GM19395 (cell line): Measurements from ENCODE around the gene NR5A1.

Experiments
- ATAC-seq: cut with Tn5 transposase; IDR thresholded peaks from one replicate; pipeline ENCODE4 v1.9.1; 2021; ENCODE audit warnings: mild to moderate bottlenecking, moderate library complexity; ENCODE audit not compliant: unreplicated experiment

Gene NR5A1

DNA sequence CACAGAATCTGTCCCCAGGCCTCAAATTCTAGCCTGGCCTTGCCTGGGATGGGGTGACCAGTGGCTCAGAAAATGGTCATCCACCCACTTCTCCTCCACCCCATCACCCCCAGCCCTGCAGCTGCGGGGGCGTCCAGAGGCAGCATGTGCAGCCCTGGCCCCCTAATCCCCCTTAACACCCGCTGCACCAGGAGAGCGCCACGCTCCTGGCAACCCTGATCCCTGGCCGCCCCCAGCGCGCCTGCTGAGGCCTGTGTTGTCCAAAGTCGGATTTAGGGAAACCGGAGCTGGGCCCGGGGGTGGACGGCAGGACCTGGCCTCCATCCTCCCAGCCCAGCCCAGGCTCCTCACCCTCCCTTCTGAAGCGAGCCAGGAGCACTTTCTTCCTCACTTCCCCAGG, 22.0 kb downstream of the NR5A1 start:
- ATAC-seq: no peak

DNA sequence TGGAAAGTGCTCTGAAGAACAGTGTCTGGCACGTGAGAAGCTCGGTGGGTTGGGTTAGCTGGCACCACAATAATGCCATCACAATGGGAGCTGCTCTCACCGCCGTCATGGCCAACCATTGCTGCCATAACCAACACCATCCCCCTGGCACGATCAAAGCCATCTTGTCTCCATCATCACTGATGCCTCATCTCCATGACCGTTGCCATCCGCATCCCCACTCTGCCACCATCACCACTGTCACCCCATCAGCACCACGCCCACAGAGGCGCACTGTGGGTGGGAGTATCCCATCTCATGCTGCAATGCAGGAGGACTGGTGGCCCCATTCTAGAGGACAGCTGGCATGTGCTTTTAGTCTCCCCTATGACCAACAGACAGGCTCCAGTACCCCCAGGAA, 23.7 kb downstream of the NR5A1 start:
- ATAC-seq: no peak

DNA sequence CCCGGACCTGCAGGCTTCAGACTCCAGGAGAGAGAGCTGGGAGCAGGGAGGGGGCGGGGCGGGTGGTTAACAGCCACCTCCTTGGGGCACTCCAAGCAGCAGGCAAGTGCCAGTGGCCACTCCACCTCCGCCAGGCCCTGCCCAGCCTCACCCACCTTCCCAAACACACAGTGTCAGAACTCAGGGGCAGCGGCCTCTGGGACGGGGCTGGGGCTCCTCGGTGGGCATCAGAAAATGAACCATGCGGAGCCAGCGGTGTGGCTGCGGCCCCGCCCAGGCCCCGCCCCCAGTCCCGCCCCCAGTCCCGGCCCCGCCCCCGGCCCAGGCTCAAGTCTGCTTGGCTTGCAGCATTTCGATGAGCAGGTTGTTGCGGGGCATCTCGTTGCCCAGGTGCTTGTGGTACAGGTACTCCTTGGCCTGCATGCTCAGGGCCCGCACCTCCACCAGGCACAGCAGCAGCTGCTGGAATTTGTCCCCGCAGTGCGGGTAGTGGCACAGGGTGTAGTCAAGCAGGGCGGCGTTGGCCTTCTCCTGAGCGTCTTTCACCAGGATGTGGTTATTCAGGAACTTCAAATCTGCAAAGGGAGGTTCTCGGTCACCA, 24.7 kb downstream of the NR5A1 start:
- no peak for ATAC-seq

- ATAC-seq: no peak
Measured at GRCh38 chr9:124481115-124481514, 26.1 kb downstream of the NR5A1 start.

DNA sequence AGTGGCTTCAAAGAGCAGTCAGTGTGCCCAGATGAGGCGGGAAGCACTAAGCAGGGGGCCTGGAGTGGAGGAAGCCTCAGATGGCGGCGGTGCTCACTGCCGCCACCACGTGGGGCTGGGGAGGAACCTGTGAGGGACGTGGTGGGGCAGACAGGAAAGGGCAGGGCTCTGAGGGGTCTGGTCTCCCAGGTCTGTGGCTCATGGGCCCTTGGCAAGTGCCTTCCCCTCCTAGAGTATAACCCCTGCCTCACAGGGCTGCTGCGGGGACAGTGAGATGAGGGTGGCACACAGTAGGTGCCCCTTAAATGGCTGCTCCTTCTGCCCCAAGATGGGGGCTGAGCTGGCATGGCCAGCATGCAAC, 26.6 kb downstream of the NR5A1 start:
- no peak for ATAC-seq

DNA sequence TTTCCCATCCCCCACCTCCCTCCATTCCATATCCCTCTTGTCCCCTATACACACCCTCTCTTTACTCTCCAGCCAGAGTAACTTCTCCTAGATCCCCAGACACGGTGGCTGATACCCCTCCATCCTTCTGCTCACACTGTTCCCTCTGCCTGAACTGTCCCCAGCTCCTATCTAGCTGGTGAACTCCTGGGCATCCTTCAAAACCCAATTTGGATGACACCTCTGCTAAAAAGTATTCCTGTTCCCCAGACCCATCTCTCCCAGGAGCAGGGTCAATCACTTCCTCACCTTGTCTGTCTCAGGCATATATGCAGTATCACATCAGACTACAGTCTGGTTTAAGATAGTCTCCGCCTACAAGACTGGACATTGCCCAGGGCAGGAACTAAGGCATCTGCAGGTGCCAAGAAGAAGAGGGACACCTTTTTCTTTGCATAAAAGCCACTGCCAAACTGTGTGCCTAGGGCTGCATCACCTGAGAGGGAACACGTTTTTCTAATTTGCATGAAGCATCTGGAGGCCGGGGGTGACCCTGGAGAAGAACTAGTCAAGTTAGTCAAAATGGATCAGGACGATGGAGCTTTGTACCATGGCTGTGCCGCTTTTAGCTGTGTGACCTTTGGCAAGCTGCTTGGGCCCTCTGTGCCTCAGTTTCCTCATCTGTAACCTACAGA, 27.1 kb downstream of the NR5A1 start:
- ATAC-seq: no peak

- ATAC-seq: no peak
Measured at GRCh38 chr9:124479371-124479770, 27.8 kb downstream of the NR5A1 start.

- no peak for ATAC-seq
Measured at GRCh38 chr9:124478354-124478753, 28.8 kb downstream of the NR5A1 start.

- ATAC-seq: no peak
Measured at GRCh38 chr9:124477648-124478285, 29.4 kb downstream of the NR5A1 start.

DNA sequence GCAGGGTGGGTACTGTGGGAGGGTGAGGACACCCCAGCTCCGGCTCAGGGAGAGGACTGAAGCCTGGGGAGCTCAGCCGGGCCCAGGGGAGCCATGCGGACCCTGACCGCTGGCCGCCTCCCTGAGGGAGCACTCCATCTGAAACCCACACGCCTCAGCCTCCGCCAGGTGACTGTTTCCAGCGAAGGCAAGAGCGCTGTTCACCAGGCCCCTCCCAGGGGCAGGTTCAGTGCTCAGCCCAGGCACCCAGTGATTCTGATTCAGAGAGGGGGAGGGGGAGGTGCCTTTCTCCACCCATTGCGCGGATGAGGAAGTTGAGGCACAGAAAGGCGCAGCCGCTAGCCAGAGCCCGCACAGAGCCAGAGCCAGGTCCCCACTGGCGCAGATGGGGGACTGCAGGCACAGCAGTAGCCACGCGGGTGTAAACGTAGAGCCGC, 30.0 kb downstream of the NR5A1 start:
- no peak for ATAC-seq

DNA sequence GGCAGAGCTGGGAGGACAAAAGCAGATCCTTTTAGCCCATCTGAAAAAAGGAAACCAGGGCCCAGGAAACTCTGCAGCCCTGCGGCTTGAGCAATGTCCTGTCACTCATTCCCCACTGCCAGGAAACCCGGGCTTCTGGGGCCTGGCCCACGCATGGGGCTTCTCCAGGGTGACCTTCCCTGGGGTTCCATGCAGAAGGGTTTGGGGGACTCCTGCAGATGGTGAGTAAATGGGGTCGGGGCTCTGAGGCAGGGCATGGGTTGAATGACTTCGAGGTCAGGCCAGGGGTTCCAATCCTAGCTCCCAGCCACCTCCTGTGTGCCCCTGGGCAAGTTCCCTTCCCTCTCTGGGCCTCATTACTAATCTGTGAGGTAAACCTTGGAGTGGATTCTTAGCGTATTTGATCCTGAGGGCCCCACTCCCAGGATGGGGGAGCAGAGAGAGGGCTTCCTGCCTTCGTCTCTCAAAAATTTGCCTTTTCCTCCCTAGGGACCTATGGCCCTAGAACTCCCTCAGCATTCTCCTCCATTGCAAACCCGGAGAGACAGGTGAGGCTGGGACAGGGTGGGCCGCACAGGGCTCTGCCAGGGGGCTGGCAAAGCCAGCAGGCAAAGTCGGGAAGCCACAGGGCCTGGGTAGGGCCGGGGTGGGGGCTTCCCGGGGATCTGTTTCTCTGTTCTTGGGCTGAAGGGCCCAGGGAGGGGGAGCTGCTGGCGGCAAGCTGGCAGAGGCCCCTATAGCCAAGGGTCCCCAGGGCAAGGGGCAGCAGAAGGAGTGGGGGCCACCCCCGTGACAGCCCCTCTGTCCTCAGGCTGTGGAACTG, 31.1 kb downstream of the NR5A1 start:
- no peak for ATAC-seq

DNA sequence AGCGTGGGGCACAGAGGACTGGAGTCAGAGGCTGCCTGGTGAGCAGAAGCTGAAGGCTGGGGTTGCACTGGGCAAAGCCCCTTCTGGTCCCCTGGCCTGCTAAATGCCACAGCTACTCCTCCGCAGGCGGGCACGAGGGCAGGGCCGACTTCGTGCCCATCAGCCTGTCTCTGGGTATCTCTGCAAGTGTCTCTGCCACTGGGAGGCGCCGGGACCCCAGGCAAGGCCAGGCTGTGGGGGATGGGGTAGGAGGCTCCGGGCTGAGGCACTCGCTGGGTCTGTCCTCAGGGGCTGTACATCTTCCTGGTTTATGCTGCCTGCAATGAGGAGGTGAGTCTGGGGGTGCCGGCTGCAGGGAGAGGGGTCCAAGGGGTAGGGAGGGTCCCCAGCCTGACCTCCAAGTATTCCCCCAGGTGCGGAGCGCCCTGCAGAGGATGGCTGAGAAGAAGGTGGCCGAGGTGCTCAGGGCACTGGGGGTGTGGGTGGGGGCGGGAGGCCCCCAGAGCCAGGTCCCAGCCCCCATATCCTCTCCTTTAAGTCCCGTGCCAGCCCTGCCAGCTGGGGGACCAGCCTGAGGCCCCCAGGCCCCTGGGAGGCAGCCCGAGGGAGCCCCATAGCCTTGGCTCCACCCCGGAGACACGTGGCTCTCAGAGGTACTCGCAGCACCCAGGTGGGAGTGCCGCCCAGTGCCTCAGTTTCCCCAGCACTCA, 31.9 kb downstream of the NR5A1 start:
- ATAC-seq: no peak

DNA sequence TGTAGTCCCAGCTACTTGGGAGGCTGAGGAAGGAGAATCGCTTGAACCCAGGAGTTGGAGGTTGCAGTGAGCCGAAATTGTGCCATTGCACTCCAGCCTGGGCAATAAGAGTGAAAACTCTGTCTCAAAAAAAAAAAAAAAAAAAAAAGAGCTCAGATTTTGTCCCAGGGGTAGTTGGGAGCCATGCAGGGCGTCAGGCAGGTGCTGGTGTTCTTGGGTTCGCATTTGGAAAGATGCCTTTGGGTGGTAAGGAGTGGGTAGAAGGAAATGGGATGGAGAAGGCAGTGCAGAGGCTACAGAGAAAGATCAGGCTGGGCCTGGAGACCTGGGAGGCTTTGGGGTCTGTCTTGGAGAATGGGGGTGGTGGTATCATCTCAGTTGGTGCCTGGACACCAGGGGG, 33.0 kb downstream of the NR5A1 start:
- no peak for ATAC-seq

DNA sequence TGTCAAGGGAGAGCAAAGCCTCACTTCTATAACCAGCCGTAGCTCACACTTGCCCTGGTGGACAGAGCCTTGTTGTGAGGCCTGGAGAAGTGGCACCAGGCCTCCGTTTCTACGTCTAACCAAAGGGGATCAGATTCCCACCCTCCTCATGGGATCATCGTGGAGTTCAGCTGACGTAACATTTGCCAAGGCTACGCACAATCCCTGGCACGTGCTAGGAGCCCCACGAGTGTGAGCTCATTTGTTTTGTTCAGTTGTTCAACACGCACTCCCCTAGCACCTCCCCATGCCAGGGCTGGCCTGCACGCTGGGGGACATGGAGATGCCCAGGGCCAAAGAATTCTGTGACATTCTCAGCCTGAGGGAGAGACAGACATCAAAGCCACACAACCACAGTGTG, 33.9 kb downstream of the NR5A1 start:
- ATAC-seq: no peak

GRCh38 chr9:124472770-124473169, 34.4 kb downstream of the NR5A1 start:
- ATAC-seq: no peak

- ATAC-seq: no peak
Measured at GRCh38 chr9:124471761-124472160, 35.4 kb downstream of the NR5A1 start.

GRCh38 chr9:124470726-124471125, 36.5 kb downstream of the NR5A1 start:
- ATAC-seq: no peak

- ATAC-seq: no peak
Measured at GRCh38 chr9:124470306-124470705, 36.9 kb downstream of the NR5A1 start.

DNA sequence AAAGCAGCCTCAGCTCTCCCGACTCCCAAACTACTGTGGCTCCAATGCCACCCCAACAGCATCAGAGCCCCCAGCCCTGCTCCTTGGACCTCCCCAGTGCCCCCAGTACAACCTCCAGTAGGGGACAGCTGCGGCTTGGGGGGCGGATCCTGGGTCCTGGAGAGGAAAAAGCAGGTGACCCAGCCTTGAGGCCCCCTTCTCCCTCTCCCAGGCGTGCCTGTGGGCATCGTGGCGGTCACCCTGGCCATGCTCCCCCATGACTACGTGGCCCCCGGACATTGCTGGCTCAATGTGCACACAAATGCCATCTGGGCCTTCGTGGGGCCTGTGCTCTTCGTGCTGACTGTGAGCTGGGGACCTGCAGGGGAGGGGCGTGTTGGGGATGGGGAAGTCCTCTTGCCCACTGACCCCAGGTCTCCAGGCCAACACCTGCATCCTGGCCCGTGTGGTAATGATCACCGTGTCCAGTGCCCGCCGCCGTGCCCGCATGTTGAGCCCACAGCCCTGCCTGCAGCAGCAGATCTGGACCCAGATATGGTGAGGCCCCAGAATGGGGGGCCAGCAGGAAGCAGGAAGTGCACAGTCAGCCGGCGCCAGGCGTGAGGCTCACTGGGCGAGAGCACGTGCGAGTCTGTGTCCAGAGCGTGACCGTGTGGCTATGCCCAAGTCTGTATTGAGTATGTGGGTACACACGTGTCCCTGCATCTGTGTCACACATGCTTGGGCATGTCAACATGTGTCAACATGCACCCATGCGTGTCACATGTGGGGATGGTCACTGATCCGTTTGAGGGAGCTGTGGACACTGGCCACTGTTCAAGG, 38.0 kb downstream of the NR5A1 start:
- ATAC-seq: no peak

- no peak for ATAC-seq
Measured at GRCh38 chr9:124468061-124468740, 39.0 kb downstream of the NR5A1 start.
